ENCODE results near the gene PERCC1. TPM values are rescaled to one million over a fixed set of nuclear protein-coding genes. Genes with fewer than 3 reads are reported as not detected.
"Not testable (repeated sequence)": the region's sequence is repeated elsewhere in the genome, so short reads cannot be mapped to it uniquely, and the experiment has no call there.

The PERCC1 gene
- total and polyA plus RNA-seq, 9 donors = 0.13 to 0.49 (median 0.25) TPM; not detected in 1

DNA sequence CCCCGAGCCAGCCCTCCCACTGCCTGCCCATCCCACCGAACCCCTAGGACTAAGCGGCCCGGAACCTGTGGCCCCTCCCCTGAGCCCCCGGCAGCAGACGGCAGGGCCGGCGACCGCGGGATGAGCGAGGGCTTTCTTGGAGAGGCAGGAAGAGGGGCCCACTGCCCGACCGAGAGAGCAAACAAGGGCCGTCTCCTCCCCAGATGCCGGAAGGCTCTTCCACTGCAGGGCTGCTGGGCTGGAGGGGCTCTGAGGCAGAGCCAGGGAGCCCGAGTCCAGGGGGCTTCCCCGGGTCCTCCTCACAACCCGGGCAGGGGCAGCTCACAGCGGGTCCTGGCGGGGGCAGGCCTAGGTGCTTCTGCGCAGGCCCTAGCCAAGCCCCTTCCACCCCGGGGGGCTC, 2.9 kb downstream of the PERCC1 start:
- Histone ChIP-seq H3K9me3 (replicated peaks; ENCODE audit: control insufficient read depth, low read depth, low read length) (no peaks in the 10 kb centered on the region), H3K4me1 (ENCODE audit: control insufficient read depth, insufficient read depth, low read length) (peaks cover 49% of the 10 kb centered on the region), H3K36me3 (ENCODE audit: control insufficient read depth, insufficient read depth, low read length) (no peaks in the 10 kb centered on the region), H3K27ac (ENCODE audit: low read length) (peak overlapping the region; percentile 29), H3K4me3 (ENCODE audit: low read length) (no peak overlapping the region), H3K27me3 (ENCODE audit: control insufficient read depth, insufficient read depth, low read length) (peaks cover 8% of the 10 kb centered on the region)
- DNase-seq = no peak
- 25% methylated on average over 18 of the region's 22 CpGs for WGBS (ENCODE audit: insufficient coverage)

DNA sequence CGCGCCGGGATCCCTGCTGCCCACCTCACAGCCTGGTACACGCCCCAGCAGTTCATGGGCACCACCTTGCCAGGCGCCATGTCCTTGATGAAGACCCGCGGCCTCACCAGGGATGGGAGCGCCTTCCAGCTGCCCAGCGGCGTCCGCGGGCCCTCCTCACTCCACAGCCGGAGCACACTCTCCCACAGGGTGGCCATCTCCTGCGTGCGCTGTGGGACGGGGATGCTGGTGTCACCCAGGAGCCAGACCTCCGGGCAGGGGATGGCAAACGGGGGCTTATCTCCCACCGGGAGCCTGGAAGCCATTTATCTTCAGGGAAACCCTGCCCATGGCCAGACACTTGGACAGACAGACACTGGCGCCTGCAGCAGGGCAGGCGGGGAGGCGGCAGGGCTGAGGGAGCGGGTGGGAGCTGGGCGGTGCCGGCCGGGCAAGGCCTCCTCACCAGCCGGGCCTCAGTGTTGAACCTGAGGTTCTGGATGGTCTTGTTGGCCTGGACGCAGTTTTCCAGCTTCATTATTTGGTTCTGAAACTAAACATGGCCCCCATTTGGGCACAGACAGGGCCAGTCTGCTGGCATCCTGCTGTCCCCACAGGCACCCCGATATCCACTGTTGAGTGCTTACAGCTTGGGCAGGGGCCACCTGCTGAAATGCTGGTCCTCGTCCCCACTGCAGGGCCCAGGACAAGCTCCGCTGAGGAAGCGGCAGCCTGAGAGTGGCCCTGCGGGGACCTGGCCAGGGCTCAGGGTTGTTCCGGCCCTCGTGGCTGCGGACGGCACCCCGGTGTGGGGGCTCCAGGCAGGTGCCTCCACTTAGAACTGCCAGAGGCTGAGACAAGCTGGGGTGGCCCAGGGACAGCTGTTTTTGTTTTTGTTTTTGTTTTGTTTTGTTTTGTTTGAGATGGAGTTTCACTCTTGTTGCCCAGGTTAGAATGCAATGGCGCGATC, 4.0 kb downstream of the PERCC1 start:
- 89% methylated on average over 33 of the region's 40 CpGs for WGBS (ENCODE audit: insufficient coverage)
- H3K27me3 ChIP-seq (ENCODE audit: control insufficient read depth, insufficient read depth, low read length) = peaks cover 8% of the 10 kb centered on the region
- no peaks in the 10 kb centered on the region for H3K36me3 ChIP-seq (ENCODE audit: control insufficient read depth, insufficient read depth, low read length)
- no peaks in the 10 kb centered on the region for H3K9me3 ChIP-seq (replicated peaks; ENCODE audit: control insufficient read depth, low read depth, low read length)
- no peak for DNase-seq
- peaks cover 38% of the 10 kb centered on the region for H3K4me1 ChIP-seq (ENCODE audit: control insufficient read depth, insufficient read depth, low read length)
- H3K27ac ChIP-seq (ENCODE audit: low read length) = no peak overlapping the region
- H3K4me3 ChIP-seq (ENCODE audit: low read length) = no peak overlapping the region

DNA sequence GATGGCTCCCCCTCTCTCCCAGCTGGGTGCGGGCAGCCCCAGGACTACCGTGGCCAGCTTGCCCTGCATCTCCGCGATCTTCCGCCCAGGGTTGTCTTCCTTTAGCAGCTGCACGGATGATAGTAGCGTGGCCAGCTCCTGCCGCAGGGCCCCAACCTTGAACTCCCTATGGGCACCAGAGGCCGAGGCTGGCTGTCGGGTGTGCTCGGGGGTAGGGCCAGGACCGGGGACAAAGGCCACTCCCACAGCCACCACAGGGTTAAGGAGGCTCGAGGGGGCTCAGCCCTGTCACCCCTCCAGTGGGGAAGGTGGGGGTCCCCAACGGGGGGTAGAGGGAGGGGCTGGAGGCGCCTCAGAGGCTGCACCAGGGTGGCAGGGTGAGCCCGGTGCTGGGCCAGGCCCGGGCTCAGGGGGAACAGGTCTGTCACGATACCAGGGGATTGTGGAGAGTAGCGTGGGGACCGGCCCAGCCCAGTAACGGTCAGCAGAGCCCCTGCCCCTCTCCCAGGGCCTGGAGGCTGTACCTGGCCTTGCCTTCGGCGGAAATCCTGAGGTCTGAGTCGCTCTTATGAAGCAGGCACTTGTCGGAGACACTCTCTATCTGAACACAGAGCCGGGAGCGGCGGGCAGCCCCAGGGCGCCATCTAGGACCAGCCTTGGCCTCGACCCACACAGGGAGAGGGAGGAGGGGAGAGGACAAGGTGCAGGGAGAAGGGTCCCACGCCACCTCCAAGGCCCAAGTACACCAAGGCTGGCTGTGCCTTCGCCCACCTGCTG, 5.2 kb downstream of the PERCC1 start:
- Histone ChIP-seq H3K4me3 (ENCODE audit: low read length) (no peak overlapping the region), H3K27me3 (ENCODE audit: control insufficient read depth, insufficient read depth, low read length) (peaks cover 4% of the 10 kb centered on the region)
- WGBS (ENCODE audit: insufficient coverage) = 75% methylated on average over 20 of the region's 32 CpGs

DNA sequence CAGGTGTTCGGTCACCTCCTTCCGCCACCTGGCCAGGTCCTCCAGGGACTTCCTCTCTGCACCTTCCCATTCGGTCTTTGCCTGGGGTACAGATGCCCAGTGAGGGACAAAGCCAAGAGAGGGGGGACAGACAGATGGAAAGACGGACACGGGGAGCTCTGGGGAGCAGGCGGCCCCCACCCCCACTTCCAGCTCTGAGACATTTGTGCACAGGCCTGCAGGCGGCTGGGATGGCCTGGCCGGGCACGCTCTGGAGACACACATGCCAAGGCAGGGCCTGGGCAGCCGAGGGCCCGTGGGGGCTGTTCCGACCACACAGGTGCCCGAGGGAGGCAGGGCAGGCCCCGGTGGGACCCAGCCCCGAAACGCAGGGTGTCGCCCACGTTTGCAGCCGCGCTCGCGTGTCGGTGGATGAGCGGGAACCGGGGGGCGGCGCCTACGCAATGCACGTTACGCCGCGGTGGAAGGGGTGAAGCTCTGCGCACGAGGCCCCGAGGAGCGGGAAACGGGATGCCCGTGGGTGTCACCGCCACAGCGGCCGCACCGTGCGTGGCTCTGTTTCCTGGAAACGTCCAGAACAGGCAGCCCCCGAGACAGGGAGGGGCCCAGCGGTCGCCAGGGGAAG, 6.0 kb downstream of the PERCC1 start:
- DNase-seq = no peak
- Histone ChIP-seq H3K27ac (ENCODE audit: low read length) (no peak overlapping the region), H3K9me3 (replicated peaks; ENCODE audit: control insufficient read depth, low read depth, low read length) (no peaks in the 10 kb centered on the region), H3K36me3 (ENCODE audit: control insufficient read depth, insufficient read depth, low read length) (no peaks in the 10 kb centered on the region), H3K27me3 (ENCODE audit: control insufficient read depth, insufficient read depth, low read length) (peaks cover under 1% of the 10 kb centered on the region), H3K4me1 (ENCODE audit: control insufficient read depth, insufficient read depth, low read length) (peaks cover 34% of the 10 kb centered on the region), H3K4me3 (ENCODE audit: low read length) (no peak overlapping the region)
- WGBS (ENCODE audit: insufficient coverage) = 87% methylated on average over 47 of the region's 47 CpGs

More for the DNA sequence above, 5.2 kb downstream of the PERCC1 start:
- no peaks in the 10 kb centered on the region for H3K9me3 ChIP-seq (replicated peaks; ENCODE audit: control insufficient read depth, low read depth, low read length)
- H3K27ac ChIP-seq (ENCODE audit: low read length) = no peak overlapping the region
- no peaks in the 10 kb centered on the region for H3K36me3 ChIP-seq (ENCODE audit: control insufficient read depth, insufficient read depth, low read length)
- no peak for DNase-seq
- H3K4me1 ChIP-seq (ENCODE audit: control insufficient read depth, insufficient read depth, low read length) = peaks cover 30% of the 10 kb centered on the region

DNA sequence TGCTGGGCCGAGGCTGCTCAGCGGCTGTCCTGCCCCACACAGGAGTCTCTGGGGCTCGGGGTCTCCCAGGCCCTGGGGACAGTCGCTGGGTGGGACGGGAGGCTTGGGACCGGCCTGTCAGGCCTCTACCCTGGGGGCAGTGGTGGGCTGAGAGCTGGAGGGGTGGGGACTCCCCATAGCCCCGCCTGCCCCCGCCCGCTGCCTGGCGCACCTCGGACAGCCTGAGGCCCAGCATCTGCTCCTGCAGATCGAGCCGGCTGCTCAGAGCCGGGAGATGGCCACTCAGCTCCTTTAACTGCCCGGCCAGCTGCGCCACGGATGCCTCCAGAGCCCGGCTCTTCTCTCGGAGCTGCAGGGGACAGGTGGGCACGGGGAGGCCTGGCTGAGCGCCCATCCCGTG, 6.7 kb downstream of the PERCC1 start:
- Histone ChIP-seq H3K9me3 (replicated peaks; ENCODE audit: control insufficient read depth, low read depth, low read length) (no peaks in the 10 kb centered on the region), H3K27me3 (ENCODE audit: control insufficient read depth, insufficient read depth, low read length) (no peaks in the 10 kb centered on the region), H3K4me3 (ENCODE audit: low read length) (no peak overlapping the region), H3K27ac (ENCODE audit: low read length) (no peak overlapping the region), H3K36me3 (ENCODE audit: control insufficient read depth, insufficient read depth, low read length) (no peaks in the 10 kb centered on the region), H3K4me1 (ENCODE audit: control insufficient read depth, insufficient read depth, low read length) (peaks cover 29% of the 10 kb centered on the region)
- WGBS (ENCODE audit: insufficient coverage) = 77% methylated on average over 20 of the region's 22 CpGs
- no peak for DNase-seq

DNA sequence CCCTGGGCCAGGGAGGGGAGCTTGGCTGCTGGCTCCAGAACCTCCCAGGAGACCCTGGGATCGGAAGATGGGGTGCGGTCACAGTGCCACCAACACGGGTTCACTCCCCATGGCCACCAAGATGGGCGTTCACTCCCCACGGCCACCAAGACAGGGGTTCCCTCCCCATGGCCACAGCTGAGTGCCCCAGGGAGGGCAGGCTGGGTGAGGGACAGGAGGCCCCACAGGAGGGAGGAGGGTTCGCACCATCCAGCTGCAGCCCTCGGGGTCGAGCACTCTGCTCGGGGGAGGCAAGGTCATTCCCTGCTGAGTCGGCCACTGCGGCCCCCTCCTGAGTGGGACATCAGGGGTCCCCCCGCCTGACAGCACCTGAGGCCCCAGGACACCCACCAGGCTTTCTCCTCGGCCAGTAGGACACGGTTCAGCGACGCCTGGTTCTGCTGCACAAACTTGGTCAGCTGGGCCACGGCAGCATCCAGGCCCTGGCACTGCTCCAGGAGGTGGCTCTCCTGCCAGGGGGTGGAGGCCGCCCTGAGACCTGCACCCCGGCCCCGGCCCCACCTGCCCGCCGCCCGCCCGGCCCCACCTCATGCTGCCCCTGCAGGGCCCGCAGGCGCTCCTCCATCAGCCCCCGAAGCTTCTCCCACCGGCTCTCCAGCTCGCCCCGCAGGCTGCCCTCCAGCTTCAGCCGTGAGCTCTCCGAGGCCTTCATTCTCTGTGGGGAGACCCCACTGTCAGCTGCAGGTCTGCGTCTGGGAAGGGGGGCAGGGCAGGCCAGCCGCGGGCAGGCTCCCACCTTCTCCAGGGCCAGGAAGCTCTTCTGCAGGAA, 7.6 kb downstream of the PERCC1 start:
- no peak for DNase-seq
- peaks cover 21% of the 10 kb centered on the region for H3K4me1 ChIP-seq (ENCODE audit: control insufficient read depth, insufficient read depth, low read length)
- H3K9me3 ChIP-seq (replicated peaks; ENCODE audit: control insufficient read depth, low read depth, low read length) = no peaks in the 10 kb centered on the region
- H3K36me3 ChIP-seq (ENCODE audit: control insufficient read depth, insufficient read depth, low read length) = no peaks in the 10 kb centered on the region
- H3K4me3 ChIP-seq (ENCODE audit: low read length) = no peak overlapping the region
- no peak overlapping the region for H3K27ac ChIP-seq (ENCODE audit: low read length)
- no peaks in the 10 kb centered on the region for H3K27me3 ChIP-seq (ENCODE audit: control insufficient read depth, insufficient read depth, low read length)
- 76% methylated on average over 24 of the region's 35 CpGs for whole genome bisulfite sequencing (ENCODE audit: insufficient coverage)

DNA sequence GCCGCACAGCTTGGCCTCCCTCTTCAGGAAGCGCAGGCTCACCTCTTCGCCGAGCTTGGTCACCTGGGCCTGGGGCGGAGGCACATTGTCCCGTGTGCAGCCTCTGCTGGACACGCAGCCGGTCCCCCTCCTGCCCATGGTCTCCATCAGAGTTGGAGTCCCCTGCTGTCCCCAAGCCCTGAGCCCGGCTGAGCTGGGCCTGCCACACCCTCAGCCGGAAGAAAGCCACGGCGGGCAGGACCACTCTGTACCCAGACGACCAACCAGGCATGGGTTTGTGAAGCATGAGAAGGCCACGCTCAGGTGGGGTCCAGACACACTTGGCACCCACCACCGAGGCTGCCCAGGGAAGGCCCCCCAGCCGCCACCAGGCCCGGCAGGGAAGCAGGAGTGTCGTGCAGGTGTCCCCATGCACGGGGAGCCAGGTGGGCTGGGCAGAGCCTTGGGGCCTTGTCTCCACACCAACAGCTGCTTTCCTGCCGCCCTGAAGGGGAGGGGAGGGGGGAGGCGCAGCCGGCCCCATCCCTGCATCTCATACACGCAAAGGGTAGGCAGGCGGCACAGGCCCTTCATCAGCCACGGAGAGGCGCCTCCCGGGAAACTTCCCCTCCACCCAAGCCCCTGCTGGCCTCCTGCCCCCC, 8.3 kb downstream of the PERCC1 start:
- Histone ChIP-seq H3K36me3 (ENCODE audit: control insufficient read depth, insufficient read depth, low read length) (no peaks in the 10 kb centered on the region), H3K4me1 (ENCODE audit: control insufficient read depth, insufficient read depth, low read length) (peaks cover 14% of the 10 kb centered on the region), H3K4me3 (ENCODE audit: low read length) (no peak overlapping the region), H3K9me3 (replicated peaks; ENCODE audit: control insufficient read depth, low read depth, low read length) (no peaks in the 10 kb centered on the region), H3K27me3 (ENCODE audit: control insufficient read depth, insufficient read depth, low read length) (no peaks in the 10 kb centered on the region), H3K27ac (ENCODE audit: low read length) (no peak overlapping the region)
- 82% methylated on average over 19 of the region's 27 CpGs for WGBS (ENCODE audit: insufficient coverage)
- DNase-seq = no peak

DNA sequence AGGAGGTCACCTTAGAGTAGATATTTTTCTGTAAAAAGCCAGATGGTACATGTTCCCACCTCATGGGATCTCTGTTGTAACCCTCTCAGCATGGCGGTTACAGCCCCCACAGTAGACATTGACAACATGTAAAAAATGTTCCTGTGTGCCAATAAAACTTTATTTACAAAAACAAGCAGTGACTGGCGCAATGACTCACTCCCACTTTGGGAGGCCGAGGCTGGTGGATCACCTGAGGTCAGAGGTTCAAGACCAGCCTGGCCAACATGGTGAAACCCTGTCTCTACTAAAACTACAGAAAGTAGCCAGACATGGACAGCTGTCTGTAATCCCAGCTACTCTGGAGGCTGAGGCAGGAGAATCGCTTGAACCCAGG, 8.8 kb downstream of the PERCC1 start:
- not testable (repeated sequence) for H3K27ac ChIP-seq (ENCODE audit: low read length); H3K27me3 ChIP-seq (ENCODE audit: control insufficient read depth, insufficient read depth, low read length); H3K4me3 ChIP-seq (ENCODE audit: low read length); DNase-seq; H3K9me3 ChIP-seq (replicated peaks; ENCODE audit: control insufficient read depth, low read depth, low read length); H3K4me1 ChIP-seq (ENCODE audit: control insufficient read depth, insufficient read depth, low read length); H3K36me3 ChIP-seq (ENCODE audit: control insufficient read depth, insufficient read depth, low read length)
- 93% methylated on average over 2 of the region's 4 CpGs for WGBS (ENCODE audit: insufficient coverage)

DNA sequence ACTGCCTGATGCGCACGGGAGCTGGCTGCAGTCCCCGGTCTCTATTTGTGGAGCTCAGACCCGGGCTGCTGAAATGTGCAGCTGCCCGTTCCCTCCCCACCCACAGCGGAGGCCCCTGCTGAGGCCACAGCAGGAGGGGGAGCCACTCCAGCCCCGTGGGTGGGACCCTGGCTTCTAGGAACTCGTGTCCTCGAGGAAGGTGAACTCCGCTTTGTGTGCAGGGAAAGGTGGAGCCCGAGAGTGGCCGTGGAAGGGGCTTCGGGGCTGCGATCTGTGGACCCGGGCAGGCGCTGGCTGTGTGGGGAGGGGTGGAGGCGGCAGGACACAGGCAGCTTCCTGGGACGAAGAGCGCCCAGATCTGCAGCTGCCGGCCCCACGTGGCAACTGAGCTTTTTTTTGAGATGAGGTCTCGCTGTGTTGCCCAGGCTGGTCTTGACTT, 10.5 kb downstream of the PERCC1 start:
- Histone ChIP-seq H3K27ac (ENCODE audit: low read length) (peak overlapping the region; percentile 79), H3K4me1 (ENCODE audit: control insufficient read depth, insufficient read depth, low read length) (peaks cover 9% of the 10 kb centered on the region), H3K27me3 (ENCODE audit: control insufficient read depth, insufficient read depth, low read length) (no peaks in the 10 kb centered on the region), H3K9me3 (replicated peaks; ENCODE audit: control insufficient read depth, low read depth, low read length) (no peaks in the 10 kb centered on the region), H3K4me3 (ENCODE audit: low read length) (no peak overlapping the region), H3K36me3 (ENCODE audit: control insufficient read depth, insufficient read depth, low read length) (peaks cover 12% of the 10 kb centered on the region)
- peak; percentile 46 for DNase-seq
- 70% methylated on average over 16 of the region's 22 CpGs for WGBS (ENCODE audit: insufficient coverage)
